Thyroid gland (tissue), 4 donors: ENCODE data around the gene STYXL2.

Experiments used
- POLR2A ChIP-seq, 2 donors: fragments of 450-650 bp; IDR thresholded peaks; one replicate each; pipeline ENCODE4 v1.6.1; 2017; ENCODE audit warnings: antibody characterized with exemption in 2 of 2, mild to moderate bottlenecking in 2 of 2, moderate library complexity in 1 of 2
- TF ChIP-seq, protein P1 (sequence below), 6 experiments: fragments of 200-600 bp in 3 of 6; fragments of 450-650 bp in 3 of 6; sonication (generic) in 3 of 6; IDR thresholded peaks; one replicate each; pipeline ENCODE4 v1.5.1; 2016 to 2019; ENCODE audit warnings: antibody characterized with exemption in 6 of 6, mild to moderate bottlenecking in 2 of 6, inconsistent platforms in 1 of 6, moderate library complexity in 1 of 6

DNA sequence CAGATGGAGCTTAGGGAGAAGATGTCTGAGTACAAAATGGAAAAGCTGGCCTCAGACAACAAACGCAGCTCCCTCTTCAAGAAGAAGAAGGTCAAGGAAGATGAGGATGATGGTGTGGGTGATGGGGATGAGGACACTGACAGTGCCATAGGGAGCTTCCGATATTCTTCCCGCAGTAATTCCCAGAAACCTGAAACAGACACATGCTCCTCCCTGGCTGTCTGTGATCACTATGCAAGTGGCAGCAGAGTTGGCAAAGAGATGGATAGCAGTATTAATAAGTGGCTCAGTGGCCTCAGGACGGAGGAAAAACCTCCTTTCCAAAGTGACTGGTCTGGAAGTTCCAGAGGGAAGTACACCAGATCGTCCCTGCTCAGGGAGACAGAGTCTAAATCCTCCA, 33.8 kb downstream of the STYXL2 start:
- TF ChIP-seq, protein P1, sequence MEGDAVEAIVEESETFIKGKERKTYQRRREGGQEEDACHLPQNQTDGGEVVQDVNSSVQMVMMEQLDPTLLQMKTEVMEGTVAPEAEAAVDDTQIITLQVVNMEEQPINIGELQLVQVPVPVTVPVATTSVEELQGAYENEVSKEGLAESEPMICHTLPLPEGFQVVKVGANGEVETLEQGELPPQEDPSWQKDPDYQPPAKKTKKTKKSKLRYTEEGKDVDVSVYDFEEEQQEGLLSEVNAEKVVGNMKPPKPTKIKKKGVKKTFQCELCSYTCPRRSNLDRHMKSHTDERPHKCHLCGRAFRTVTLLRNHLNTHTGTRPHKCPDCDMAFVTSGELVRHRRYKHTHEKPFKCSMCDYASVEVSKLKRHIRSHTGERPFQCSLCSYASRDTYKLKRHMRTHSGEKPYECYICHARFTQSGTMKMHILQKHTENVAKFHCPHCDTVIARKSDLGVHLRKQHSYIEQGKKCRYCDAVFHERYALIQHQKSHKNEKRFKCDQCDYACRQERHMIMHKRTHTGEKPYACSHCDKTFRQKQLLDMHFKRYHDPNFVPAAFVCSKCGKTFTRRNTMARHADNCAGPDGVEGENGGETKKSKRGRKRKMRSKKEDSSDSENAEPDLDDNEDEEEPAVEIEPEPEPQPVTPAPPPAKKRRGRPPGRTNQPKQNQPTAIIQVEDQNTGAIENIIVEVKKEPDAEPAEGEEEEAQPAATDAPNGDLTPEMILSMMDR (IDR thresholded peaks at IDR 0.05): no peak
- no peak for TF ChIP-seq POLR2A (IDR thresholded peaks at IDR 0.05)
